ENCODE data around the gene EID2B.

Gene EID2B

DNA sequence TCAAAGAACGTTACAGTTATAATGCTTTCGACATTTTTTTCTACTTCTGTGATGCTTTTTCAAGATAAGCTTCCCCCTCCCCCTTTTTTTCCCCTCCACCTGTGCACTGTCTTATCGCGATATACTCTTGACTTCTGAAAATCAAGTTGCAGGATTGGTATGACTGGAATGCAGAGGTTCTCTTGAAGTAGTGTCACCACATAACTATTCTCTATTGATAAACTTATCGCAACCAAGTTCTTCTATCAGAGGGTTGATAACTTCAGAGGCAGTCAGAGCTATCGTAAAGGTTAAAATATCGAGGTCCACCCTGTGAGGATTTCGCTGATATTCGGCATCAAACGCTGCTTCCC, 6.5 kb upstream of the EID2B start:
- CTCF ChIA-PET, result interaction anchor here (0.7 to 4.8 kb wide), 8 partner anchors 8 to 417 kb away, joined by 3 to 44 read pairs (median 3); no protein-coding TSS in a partner anchor
- POLR2A ChIA-PET, result interaction anchor here (0.6 to 0.9 kb wide), 4 partner anchors 100 to 548 kb away, joined by 3 to 4 read pairs (median 3); partner anchors contain the start of genes PSMC4 and RPS16
- TF ChIP-seq, protein P1, sequence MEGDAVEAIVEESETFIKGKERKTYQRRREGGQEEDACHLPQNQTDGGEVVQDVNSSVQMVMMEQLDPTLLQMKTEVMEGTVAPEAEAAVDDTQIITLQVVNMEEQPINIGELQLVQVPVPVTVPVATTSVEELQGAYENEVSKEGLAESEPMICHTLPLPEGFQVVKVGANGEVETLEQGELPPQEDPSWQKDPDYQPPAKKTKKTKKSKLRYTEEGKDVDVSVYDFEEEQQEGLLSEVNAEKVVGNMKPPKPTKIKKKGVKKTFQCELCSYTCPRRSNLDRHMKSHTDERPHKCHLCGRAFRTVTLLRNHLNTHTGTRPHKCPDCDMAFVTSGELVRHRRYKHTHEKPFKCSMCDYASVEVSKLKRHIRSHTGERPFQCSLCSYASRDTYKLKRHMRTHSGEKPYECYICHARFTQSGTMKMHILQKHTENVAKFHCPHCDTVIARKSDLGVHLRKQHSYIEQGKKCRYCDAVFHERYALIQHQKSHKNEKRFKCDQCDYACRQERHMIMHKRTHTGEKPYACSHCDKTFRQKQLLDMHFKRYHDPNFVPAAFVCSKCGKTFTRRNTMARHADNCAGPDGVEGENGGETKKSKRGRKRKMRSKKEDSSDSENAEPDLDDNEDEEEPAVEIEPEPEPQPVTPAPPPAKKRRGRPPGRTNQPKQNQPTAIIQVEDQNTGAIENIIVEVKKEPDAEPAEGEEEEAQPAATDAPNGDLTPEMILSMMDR (IDR thresholded peaks at IDR 0.05; ENCODE audit: insufficient read depth, low read length, missing control alignments), result no peak
- DNase-seq (ENCODE audit: low read depth, low spot score), result no peak
- H3K4me3 ChIP-seq (ENCODE audit: low read depth, low read length), result peak overlapping the region; percentile 97

DNA sequence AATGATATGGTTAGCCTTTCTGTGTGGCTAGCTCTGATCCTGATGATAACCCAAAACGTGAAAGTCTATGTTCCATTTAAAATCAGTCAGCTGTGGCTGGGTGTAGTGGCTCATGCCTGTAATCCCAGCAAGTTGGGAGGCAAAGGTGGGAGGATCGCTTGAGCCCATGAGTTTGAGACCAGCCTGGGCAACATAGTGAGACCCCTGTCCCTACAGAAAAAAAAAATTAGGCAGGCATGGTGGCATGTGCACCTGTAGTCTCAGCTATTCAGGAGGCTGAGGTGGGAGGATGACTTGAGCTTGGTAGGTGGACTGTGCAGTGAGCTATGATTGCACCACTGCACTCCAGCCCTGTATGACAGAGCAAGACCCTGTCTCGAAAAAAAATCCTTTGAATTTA, 1.1 kb upstream of the EID2B start:
- CTCF ChIA-PET, result interaction anchor here (0.8 to 8.3 kb wide), 20 partner anchors 8 to 208 kb away, joined by 3 to 129 read pairs (median 6); partner anchors contain the start of genes DLL3, MED29, PAF1 and RPS16
- POLR2A ChIA-PET, result interaction anchor here (0.9 to 1.6 kb wide), 3 partner anchors 88 to 98 kb away, joined by 3 to 5 read pairs (median 4); partner anchors contain the start of genes RPS16 and SUPT5H
- no peak for DNase-seq (ENCODE audit: low read depth, low spot score)

DNA sequence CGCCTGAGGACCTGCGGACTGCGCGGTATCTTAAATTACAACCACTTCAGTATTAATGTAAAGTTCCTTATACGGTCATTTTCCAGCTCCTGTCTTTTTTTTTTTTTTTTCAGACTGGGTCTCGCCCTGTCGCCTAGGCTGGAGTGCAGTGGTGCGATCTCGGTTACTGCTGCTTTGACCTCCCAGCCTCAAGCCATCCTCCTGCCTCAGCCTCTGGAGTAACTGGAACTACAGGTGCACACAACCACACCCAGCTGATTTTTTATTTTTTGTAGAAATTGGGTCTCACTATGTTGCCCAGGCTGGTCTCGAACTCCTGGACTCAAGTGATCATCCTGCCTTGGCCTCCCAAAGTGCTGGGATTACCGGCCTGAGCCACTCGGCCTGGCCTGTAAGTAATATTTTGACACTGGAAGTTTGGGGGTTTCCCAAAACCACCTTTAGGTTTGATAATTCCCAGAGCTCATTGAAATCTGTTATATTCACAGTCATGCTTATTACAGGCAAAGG, 406 bp upstream of the EID2B start:
- no peak for DNase-seq (ENCODE audit: low read depth, low spot score)
- CTCF ChIA-PET, result interaction anchor here (0.5 to 8.3 kb wide), 38 partner anchors 8 to 422 kb away, joined by 3 to 129 read pairs (median 5); partner anchors contain the start of genes DLL3, MED29, PAF1 and RPS16
- TF ChIP-seq, protein P1 (IDR thresholded peaks at IDR 0.05; ENCODE audit: insufficient read depth, low read length, missing control alignments), result no peak
- no peak overlapping the region for H3K4me3 ChIP-seq (ENCODE audit: low read depth, low read length)
- POLR2A ChIA-PET, result interaction anchor here (1.6 kb wide), 1 partner anchor 97 kb away, joined by 5 read pairs; the partner anchor contains the start of gene RPS16

More for the DNA sequence above, 1.1 kb upstream of the EID2B start:
- TF ChIP-seq, protein P1 (IDR thresholded peaks at IDR 0.05; ENCODE audit: insufficient read depth, low read length, missing control alignments), result no peak
- H3K4me3 ChIP-seq (ENCODE audit: low read depth, low read length), result no peak overlapping the region

DNA sequence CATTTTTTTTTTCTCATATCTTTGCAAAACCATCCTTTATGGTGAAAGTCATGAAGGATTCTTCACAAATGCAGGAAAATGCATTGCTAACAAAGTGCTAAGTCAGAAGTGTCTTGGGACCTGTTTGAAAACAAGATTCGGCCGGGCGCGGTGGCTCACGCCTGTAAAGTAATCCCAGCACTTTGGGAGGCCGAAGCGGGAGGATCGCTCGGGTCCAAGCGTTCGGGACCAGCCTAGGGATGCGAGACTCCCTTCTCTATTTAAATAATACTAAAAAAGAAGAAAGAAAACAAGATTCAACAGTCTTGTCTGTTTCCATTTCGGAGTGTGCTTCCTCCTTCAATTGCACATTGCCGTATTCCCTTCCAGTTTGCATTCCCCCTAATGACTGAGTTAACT, 819 bp downstream of the EID2B start:
- no peak for DNase-seq (ENCODE audit: low read depth, low spot score)
- ChIA-PET POLR2A (interaction anchor here (0.8 kb wide), 1 partner anchor 92 kb away, joined by 4 read pairs; no protein-coding TSS in a partner anchor), CTCF (interaction anchor here (0.7 to 8.3 kb wide), 16 partner anchors 8 to 140 kb away, joined by 3 to 129 read pairs (median 8); partner anchors contain the start of genes DLL3, EID2, MED29 and PAF1)
- TF ChIP-seq, protein P1 (IDR thresholded peaks at IDR 0.05; ENCODE audit: insufficient read depth, low read length, missing control alignments), result no peak
- peak overlapping the region; percentile 83 for H3K4me3 ChIP-seq (ENCODE audit: low read depth, low read length)

DNA sequence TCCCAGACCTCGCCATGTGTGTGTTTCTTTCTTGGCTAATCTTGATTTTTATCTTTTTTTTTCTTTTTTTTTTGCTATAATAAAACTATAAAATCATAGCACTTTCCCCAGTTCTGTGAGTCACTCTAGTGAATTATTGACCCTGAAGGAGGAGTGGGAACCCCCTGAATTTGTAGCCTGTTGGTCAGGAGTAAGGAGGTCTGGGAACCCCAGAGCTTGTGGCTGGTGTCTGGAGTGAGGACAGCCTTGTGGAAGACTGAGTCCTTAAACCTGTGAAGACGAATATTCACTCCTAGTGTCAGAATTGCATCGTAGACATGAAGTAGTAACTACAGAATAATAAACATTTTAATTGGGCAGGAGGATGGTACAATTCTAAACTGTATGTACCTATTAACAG, 7.4 kb downstream of the EID2B start:
- POLR2A ChIA-PET, result interaction anchor here (0.5 to 0.6 kb wide), 2 partner anchors 93 to 95 kb away, joined by 3 to 4 read pairs; no protein-coding TSS in a partner anchor

More for the DNA sequence above, 7.4 kb downstream of the EID2B start:
- no peak for DNase-seq (ENCODE audit: low read depth, low spot score)
- TF ChIP-seq, protein P1 (IDR thresholded peaks at IDR 0.05; ENCODE audit: insufficient read depth, low read length, missing control alignments), result no peak
- no peak overlapping the region for H3K4me3 ChIP-seq (ENCODE audit: low read depth, low read length)
- CTCF ChIA-PET, result interaction anchor here (1.0 to 2.2 kb wide), 5 partner anchors 8 to 128 kb away, joined by 4 to 8 read pairs (median 7); partner anchors contain the start of gene EID2B
